WTC11 (cell line): ENCODE results near the gene HELZ.

Experiments used
- CTCF ChIP-seq: fragments of 200-600 bp; IDR thresholded peaks from 2 replicates; pipeline ENCODE4 v1.8.0; 2022; ENCODE audit warnings: antibody characterized with exemption
- HMGXB4 ChIP-seq: sonication (generic); formaldehyde crosslinking; IDR thresholded peaks from 2 replicates; pipeline ENCODE4 v1.8.1; 2023; ENCODE audit warnings: mild to moderate bottlenecking, moderate library complexity, missing genetic modification reagents
- JUN ChIP-seq: sonication (generic); formaldehyde crosslinking; IDR thresholded peaks from 2 replicates; pipeline ENCODE4 v1.8.0; 2023; ENCODE audit warnings: mild to moderate bottlenecking, missing genetic modification reagents
- RELA ChIP-seq: sonication (generic); formaldehyde crosslinking; IDR thresholded peaks from 2 replicates; pipeline ENCODE4 v1.8.1; 2022; ENCODE audit warnings: missing genetic modification reagents, mild to moderate bottlenecking, borderline replicate concordance
- SP1 ChIP-seq: sonication (generic); formaldehyde crosslinking; conservative IDR thresholded peaks from 2 replicates; pipeline ENCODE4 v1.8.1; 2022; ENCODE audit warnings: missing genetic modification reagents
- ZNF121 ChIP-seq: sonication (generic); formaldehyde crosslinking; IDR thresholded peaks from 2 replicates; pipeline ENCODE4 v1.8.0; 2023; ENCODE audit warnings: missing genetic modification reagents
- ZNF232 ChIP-seq: sonication (generic); formaldehyde crosslinking; IDR thresholded peaks from 2 replicates; pipeline ENCODE4 v1.8.0; 2022; ENCODE audit warnings: mild to moderate bottlenecking, missing genetic modification reagents
- ZNF281 ChIP-seq: sonication (generic); formaldehyde crosslinking; IDR thresholded peaks from 2 replicates; pipeline ENCODE4 v1.8.0; 2023; ENCODE audit warnings: mild to moderate bottlenecking, missing genetic modification reagents

GRCh38 chr17:67265436-67266019, 20.5 kb upstream of the HELZ start:
- no peak for TF ChIP-seq ZNF232 (CRISPR knock-in tag)
- TF ChIP-seq CTCF: no peak
- TF ChIP-seq ZNF281 (CRISPR knock-in tag): no peak
- no peak for TF ChIP-seq ZNF121 (CRISPR knock-in tag)
- TF ChIP-seq SP1 (CRISPR knock-in tag): no peak
- no peak for TF ChIP-seq JUN (CRISPR knock-in tag)
- no peak for TF ChIP-seq HMGXB4 (CRISPR knock-in tag)
- TF ChIP-seq RELA (CRISPR knock-in tag): no peak
